SU-DHL-6 (cell line): ENCODE data around the gene CCDC181.

Experiments used
- CTCF ChIP-seq: fragments of 200-600 bp; sonication (generic); IDR thresholded peaks from one replicate; pipeline ENCODE4 v1.5.1; 2017; ENCODE audit warnings: antibody characterized with exemption, mild to moderate bottlenecking, low read length, moderate library complexity; ENCODE audit not compliant: insufficient read depth, poor library complexity, severe bottlenecking
- EZH2phosphoT487 ChIP-seq: fragments of 200-600 bp; sonication (generic), shearing (Covaris generic); conservative IDR thresholded peaks from 2 replicates; pipeline ENCODE4 v1.6.1; 2018; ENCODE audit warnings: mild to moderate bottlenecking, antibody characterized with exemption, low read length, moderate library complexity, mixed read lengths

GRCh38 chr1:169474302-169474995 lies 47.2 kb upstream of the CCDC181 start:
- TF ChIP-seq CTCF (no peak), EZH2phosphoT487 (no peak)
